ENCODE results near the gene ABCC3.

The ABCC3 gene

DNA sequence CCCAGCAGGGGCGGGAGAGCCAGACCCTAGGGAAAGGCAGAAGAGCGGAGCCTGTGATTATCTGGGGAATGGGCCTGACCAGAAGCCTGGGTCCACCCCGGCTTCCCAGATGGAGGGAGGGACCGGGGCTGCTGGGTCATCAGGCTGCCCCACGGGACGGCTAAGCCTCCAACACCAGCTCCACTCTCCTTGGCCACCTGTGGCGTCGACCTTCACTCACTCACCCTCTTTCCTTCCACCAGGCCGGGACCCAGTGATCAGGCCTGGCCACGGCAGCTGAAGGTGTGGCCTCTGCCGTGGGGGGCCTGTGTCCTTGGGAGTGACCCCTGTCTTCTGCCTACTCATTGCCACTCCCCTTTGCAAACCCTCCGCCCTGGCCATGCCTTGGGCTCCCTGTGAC lies 22.4 kb upstream of the ABCC3 start:
- no peak for TF ChIP-seq CTCF (IDR thresholded peaks at IDR 0.05; ENCODE audit: borderline replicate concordance, control extremely low read depth, extremely low read depth, insufficient read depth, missing control alignments)
- in situ Hi-C loops (cut with MboI; ENCODE audit: low sequenced_read_pairs, unreplicated experiment) = loop anchor here (10.0 kb wide), 1 partner anchor 57 kb away; no protein-coding TSS in a partner anchor
- DNase-seq (ENCODE audit: low spot score) = no peak

DNA sequence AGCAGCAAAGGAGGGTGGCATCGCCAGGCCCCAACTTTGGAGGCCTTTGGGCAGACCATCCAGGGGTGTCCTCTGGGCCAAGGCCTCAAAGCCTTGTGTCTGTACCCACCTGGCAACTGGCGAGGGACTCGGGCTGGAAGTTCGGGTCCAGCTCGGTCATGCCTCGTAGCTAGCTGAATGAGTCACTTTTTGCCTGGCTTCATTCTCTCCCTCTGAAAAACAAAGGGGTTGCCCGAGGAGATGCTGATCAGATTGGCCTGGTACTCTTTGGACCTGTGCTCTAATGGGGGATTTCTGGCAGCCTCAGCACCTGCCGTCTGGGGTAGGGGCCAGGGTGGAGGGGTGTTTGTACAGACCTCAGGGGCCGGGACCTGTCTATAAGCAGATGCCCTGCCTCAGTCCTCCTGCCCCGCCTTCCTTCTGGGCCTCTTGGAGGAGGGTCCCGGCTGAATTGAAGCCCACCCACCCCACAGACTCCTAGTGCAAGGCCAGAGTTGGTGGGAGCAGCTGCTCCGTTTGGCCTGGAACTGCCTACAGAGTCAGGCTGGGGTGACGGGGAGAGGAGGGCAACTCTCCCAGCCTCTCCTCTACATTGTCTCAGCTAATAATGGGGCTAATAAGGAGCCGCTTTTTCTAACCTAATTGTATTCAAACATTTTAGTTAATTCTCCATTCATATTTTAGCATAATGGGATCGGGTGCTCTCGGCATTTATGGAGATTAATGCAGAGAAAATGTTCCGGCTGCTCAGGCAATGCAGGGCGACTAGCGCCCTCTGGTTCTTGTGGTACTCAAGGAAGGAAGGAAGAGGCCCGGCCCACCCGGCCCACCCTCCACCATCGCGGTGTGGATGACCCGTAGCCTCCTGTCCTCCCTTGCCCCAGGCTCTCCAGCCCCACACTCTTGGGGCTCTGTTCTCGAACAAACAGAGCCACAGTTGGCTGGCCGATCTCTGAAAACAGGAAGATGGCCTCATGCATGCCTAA lies 21.4 kb upstream of the ABCC3 start:
- no peak for TF ChIP-seq CTCF (IDR thresholded peaks at IDR 0.05; ENCODE audit: borderline replicate concordance, control extremely low read depth, extremely low read depth, insufficient read depth, missing control alignments)
- in situ Hi-C loops (cut with MboI; ENCODE audit: low sequenced_read_pairs, unreplicated experiment) = loop anchor here (10.0 kb wide), 1 partner anchor 58 kb away; no protein-coding TSS in a partner anchor
- DNase-seq (ENCODE audit: low spot score) = no peak

GRCh38 chr17:50614471-50615051 lies 20.1 kb upstream of the ABCC3 start:
- TF ChIP-seq CTCF (IDR thresholded peaks at IDR 0.05; ENCODE audit: borderline replicate concordance, control extremely low read depth, extremely low read depth, insufficient read depth, missing control alignments) = no peak
- in situ Hi-C loops (cut with MboI; ENCODE audit: low sequenced_read_pairs, unreplicated experiment) = loop anchor here (10.0 kb wide), 1 partner anchor 60 kb away; no protein-coding TSS in a partner anchor
- DNase-seq (ENCODE audit: low spot score) = no peak

DNA sequence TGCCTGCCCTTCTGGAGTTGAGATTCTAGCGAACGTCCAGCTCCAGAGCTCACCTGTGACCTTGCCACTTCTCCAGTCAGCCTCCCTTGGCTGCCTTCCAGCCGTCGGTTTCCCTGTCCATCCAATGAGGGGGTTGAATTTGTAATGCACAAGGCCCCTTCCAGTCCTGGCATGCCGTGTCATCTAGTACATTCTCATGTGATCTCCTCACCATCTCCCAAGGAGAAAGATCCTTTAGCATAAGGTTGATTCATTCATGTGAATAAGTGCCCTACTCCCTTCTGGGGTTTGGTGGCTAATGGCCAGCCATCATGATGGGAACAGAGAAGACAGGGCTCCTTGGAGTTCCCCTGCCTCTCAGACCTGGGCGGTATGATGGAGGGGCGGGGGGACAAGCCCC lies 18.9 kb upstream of the ABCC3 start:
- TF ChIP-seq CTCF (IDR thresholded peaks at IDR 0.05; ENCODE audit: borderline replicate concordance, control extremely low read depth, extremely low read depth, insufficient read depth, missing control alignments) = no peak
- in situ Hi-C loops (cut with MboI; ENCODE audit: low sequenced_read_pairs, unreplicated experiment) = loop anchor here (10.0 kb wide), 1 partner anchor 61 kb away; no protein-coding TSS in a partner anchor
- no peak for DNase-seq (ENCODE audit: low spot score)

DNA sequence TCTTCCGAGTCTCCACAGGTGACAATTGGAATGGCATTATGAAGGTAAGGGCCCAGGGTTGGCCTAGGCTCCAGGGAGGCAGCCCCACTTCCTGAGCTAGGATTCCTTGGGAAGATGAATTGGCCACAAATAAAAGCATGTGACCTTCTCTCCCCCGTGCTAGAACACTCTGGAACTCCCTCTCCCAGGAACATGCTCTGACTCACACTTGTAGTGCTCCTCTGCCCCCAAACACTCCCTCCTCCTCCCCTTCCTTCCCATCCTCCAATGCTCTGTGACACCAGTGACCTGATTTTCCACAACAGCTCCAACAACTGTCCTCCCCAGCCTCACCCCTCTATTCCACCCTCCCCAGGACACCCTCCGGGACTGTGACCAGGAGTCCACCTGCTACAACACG lies 16.4 kb upstream of the ABCC3 start:
- TF ChIP-seq CTCF (IDR thresholded peaks at IDR 0.05; ENCODE audit: borderline replicate concordance, control extremely low read depth, extremely low read depth, insufficient read depth, missing control alignments) = no peak
- in situ Hi-C loops (cut with MboI; ENCODE audit: low sequenced_read_pairs, unreplicated experiment) = loop anchor here (10.0 kb wide), 1 partner anchor 63 kb away; no protein-coding TSS in a partner anchor
- DNase-seq (ENCODE audit: low spot score) = no peak

GRCh38 chr17:50618941-50619340 lies 15.7 kb upstream of the ABCC3 start:
- no peak for TF ChIP-seq CTCF (IDR thresholded peaks at IDR 0.05; ENCODE audit: borderline replicate concordance, control extremely low read depth, extremely low read depth, insufficient read depth, missing control alignments)
- DNase-seq (ENCODE audit: low spot score) = no peak
- in situ Hi-C loops (cut with MboI; ENCODE audit: low sequenced_read_pairs, unreplicated experiment) = loop anchor here (10.0 kb wide), 1 partner anchor 64 kb away; no protein-coding TSS in a partner anchor
